ENCODE data around the gene RADX.

Gene RADX

GRCh38 chrX:106696502-106696901 lies 84.7 kb downstream of the RADX start:
- DNase-seq: no peak

- no peak for DNase-seq
These were observed 86.9 kb downstream of the RADX start for GRCh38 chrX:106698693-106699092.

DNA sequence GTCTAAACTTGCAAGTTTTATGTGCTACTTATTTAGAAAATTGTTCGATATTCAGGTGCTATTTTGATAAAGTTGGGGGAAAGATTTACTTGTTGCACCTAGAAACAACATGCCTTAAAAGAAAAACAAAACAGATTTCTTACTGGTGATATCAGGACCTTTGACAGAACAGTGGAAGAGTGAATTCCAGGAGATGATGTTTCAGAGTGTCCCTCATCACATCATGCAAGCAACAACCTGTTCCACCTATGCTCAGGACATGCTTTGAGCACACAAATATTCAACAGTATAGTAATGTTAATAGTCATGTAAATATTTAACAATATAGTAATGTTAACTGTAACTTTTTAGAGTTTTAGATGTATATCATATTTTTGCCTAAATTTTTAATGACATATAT lies 90.9 kb downstream of the RADX start:
- no peak for DNase-seq

GRCh38 chrX:106706466-106706865 lies 94.7 kb downstream of the RADX start:
- DNase-seq: no peak

GRCh38 chrX:106707771-106708454 lies 96.1 kb downstream of the RADX start:
- DNase-seq: no peak

- DNase-seq: no peak
These were observed 99.0 kb downstream of the RADX start for GRCh38 chrX:106710771-106711170.

DNA sequence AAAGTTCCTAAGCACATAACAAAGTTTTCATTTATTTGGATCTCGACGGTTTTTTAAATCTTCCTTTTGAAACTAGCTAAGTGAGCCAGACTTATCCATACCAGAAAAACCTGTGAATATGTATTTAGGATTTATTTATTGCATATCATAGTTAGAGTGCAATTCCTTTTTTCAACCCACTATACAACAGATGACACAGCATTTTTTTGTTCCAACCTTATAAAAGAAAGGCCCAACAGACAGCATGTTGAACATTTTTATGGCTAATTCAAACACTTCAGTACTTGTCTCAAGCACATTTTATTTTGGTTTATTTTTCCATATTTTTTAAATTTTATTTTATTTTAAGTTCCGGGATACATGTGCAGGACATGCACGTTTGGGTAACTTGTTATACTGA lies 99.6 kb downstream of the RADX start:
- no peak for DNase-seq

GRCh38 chrX:106716004-106716403 lies 104.2 kb downstream of the RADX start:
- DNase-seq: no peak

- DNase-seq: no peak
These were observed 104.7 kb downstream of the RADX start for GRCh38 chrX:106716463-106716862.

- DNase-seq: no peak
These were observed 106.9 kb downstream of the RADX start for GRCh38 chrX:106718709-106719108.

DNA sequence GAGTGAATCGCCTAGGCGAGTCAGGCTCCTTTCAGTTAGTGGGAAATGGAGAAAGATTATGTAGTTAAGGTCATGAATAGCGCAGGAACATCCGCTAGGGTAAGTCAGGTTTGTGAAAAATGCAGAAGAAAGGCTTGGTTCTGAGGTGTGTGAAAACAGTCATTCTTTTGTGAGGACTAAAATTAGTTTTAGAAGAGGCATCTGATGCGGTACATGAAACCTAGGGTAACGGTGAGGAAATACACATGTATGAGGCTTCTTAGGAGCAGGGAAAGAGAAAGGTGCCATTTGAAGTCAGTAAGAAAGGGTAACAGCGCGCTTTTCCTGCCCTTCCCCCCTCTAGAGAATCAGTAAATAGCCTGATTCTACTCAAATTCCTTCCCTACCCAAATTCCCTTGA lies 114.2 kb downstream of the RADX start:
- DNase-seq: no peak

- no peak for DNase-seq
These were observed 115.0 kb downstream of the RADX start, which contains the start of gene RNF128 for GRCh38 chrX:106726485-106727437. Gene RNF128, plus strand, starts transcription at chrX:106726701. Its CDS starts 213 bp downstream, at chrX:106726914.

DNA sequence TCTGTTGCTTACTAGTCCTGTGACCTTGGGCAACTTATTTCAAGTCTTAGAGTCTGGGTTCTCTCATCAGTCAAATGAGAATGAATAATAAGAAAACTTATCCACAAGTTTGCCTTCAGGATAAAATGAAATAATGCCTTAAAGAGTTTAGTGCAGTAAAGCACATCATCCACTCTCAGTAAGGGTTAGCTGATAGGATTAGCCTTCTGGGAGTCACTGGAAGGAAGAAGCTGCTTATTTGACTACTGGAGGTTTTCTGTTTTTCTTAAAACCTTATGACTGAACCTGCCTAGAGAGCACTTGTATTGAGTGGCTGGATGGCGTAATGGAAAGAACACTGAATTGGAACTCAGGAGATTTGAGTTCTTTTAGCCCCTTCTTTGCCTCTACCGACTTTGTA lies 116.6 kb downstream of the RADX start:
- no peak for DNase-seq
